ENCODE results near the gene NASP.

DNA sequence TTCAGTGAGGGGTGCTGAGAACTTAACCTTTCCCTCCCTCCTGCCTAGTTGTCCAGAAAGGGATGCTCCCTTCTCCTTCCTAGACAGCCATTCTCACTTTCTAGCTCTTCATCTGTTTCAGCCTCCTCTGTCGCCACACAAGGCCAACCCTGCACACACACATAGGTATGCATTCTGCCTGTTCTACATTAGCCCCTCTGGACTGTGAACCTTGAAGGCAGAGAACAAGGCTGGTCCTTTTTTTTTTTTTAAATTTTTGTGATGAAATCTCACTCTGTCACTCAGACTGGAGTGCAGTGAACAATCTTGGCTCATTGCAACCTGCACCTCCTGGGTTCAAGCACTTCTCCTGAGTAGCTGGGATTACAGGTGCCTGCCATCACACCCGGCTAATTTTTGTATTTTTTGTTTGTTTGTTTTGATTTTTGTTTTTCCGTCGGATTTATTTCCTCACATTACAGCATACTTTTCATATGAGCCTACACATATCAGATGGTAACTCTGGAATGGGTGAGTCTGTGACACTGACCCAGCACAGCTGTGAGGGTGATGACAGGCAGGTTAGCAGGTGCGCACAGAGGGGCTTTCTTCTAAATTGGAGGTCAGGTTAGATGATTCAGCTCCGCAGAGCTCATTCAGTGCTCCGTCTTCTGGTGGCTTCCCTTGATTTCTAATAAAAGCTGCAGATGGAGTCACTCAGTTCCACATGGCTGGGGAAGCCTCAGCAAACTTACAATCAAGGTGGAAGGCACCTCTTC lies 38.1 kb upstream of the NASP start:
- TF ChIP-seq POLR2AphosphoS5 (IDR thresholded peaks at IDR 0.05; ENCODE audit: borderline replicate concordance, low read depth, low read length) (no peak), EZH2 (IDR thresholded peaks at IDR 0.05) (no peak), FOXP2 (optimal IDR thresholded peaks at IDR 0.05; ENCODE audit: control extremely low read depth, extremely low read length, insufficient read depth) (no peak)

All from SK-N-MC (cell line).